GM23338 (cell line): ENCODE measurements around the gene GFAP.

Experiments
- EZH2 ChIP-seq: fragments of 200-600 bp; sonication (generic); IDR thresholded peaks from one replicate; pipeline ENCODE4 v1.8.0; 2017; ENCODE audit warnings: antibody characterized with exemption, mild to moderate bottlenecking, low read depth; ENCODE audit not compliant: unreplicated experiment
- EZH2phosphoT487 ChIP-seq: fragments of 200-600 bp; sonication (generic); IDR thresholded peaks from one replicate; pipeline ENCODE4 v1.8.1; 2018; ENCODE audit warnings: antibody characterized with exemption; ENCODE audit not compliant: unreplicated experiment
- JUNB ChIP-seq: IDR thresholded peaks from one replicate; pipeline ENCODE4 v1.6.1; 2016; ENCODE audit warnings: antibody characterized with exemption; ENCODE audit not compliant: unreplicated experiment
- POLR2AphosphoS5 ChIP-seq: IDR thresholded peaks from 2 replicates; pipeline ENCODE4 v1.6.1; 2016; ENCODE audit warnings: antibody characterized with exemption, low read depth
- STAT1 ChIP-seq: IDR thresholded peaks from one replicate; pipeline ENCODE4 v1.6.1; 2016; ENCODE audit warnings: antibody characterized with exemption; ENCODE audit not compliant: unreplicated experiment
- TF ChIP-seq, protein P1 (sequence below), 2 experiments: fragments of 200-600 bp in 1 of 2; sonication (generic) in 1 of 2; conservative IDR thresholded peaks; 2 replicates each; pipeline versions ENCODE4 v1.5.1 to v1.6.1; 2016 to 2017; ENCODE audit warnings: antibody characterized with exemption in 2 of 2, low read depth in 2 of 2, mild to moderate bottlenecking in 2 of 2, moderate library complexity in 1 of 2
- TF ChIP-seq, protein P2 (sequence below): IDR thresholded peaks from one replicate; pipeline ENCODE4 v1.6.1; 2018; ENCODE audit warnings: antibody characterized with exemption; ENCODE audit not compliant: unreplicated experiment
- TF ChIP-seq, protein P3 (sequence below): IDR thresholded peaks from 2 replicates; pipeline ENCODE4 v1.6.1; 2016; ENCODE audit warnings: antibody characterized with exemption

DNA sequence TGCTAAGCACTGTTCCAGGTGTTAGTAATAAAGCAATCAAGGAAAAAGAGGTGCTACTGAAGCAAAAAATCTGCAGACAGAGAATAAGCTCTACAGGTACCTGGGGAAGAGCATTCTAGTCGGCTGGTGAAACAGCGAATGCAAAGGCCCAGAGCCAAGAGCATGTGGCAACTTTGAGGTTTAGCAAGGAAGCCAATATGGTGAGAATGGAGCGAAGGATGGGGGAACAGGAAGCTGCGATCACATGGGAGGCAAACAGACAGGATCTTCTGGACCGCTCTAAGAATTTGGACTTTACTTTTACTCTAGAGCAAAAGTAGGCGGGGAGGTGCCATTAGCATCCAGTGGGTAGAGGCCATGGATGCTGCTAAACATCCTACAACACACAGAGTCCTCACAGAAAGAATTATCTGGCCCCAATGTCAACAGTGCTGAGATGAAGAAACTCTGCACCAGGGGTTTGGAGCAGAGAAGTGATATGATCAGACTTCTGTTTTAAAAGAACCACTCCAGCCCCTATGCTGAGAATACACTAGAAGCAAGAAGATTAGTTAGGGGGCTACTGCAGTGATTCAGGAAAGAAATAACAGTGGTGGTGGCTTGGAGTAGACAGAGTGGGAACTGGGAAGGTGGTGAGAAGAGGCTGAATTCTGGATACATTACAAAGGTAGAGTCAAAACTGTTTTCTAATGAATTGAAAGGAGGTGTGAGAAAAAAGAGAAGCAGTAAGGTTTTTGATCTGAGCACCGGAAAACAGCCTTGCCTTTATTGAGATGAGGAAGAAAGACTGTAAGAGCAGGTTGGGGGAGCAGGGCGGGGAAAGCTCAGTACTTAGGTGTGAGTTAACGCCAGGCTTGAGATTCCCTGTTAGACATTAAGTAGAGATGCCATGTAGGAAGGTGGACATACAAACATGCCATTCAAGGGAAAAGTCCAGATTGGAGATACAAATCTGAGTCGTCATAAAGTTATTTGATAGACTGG lies 27.0 kb downstream of the GFAP start:
- TF ChIP-seq, protein P1, sequence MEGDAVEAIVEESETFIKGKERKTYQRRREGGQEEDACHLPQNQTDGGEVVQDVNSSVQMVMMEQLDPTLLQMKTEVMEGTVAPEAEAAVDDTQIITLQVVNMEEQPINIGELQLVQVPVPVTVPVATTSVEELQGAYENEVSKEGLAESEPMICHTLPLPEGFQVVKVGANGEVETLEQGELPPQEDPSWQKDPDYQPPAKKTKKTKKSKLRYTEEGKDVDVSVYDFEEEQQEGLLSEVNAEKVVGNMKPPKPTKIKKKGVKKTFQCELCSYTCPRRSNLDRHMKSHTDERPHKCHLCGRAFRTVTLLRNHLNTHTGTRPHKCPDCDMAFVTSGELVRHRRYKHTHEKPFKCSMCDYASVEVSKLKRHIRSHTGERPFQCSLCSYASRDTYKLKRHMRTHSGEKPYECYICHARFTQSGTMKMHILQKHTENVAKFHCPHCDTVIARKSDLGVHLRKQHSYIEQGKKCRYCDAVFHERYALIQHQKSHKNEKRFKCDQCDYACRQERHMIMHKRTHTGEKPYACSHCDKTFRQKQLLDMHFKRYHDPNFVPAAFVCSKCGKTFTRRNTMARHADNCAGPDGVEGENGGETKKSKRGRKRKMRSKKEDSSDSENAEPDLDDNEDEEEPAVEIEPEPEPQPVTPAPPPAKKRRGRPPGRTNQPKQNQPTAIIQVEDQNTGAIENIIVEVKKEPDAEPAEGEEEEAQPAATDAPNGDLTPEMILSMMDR (conservative IDR thresholded peaks at IDR 0.05; ENCODE audit: low read depth in 2 of 2): no peak
- TF ChIP-seq EZH2phosphoT487 (no peak), EZH2 (no peak), STAT1 (no peak), POLR2AphosphoS5 (no peak), JUNB (no peak)
- TF ChIP-seq, protein P2, sequence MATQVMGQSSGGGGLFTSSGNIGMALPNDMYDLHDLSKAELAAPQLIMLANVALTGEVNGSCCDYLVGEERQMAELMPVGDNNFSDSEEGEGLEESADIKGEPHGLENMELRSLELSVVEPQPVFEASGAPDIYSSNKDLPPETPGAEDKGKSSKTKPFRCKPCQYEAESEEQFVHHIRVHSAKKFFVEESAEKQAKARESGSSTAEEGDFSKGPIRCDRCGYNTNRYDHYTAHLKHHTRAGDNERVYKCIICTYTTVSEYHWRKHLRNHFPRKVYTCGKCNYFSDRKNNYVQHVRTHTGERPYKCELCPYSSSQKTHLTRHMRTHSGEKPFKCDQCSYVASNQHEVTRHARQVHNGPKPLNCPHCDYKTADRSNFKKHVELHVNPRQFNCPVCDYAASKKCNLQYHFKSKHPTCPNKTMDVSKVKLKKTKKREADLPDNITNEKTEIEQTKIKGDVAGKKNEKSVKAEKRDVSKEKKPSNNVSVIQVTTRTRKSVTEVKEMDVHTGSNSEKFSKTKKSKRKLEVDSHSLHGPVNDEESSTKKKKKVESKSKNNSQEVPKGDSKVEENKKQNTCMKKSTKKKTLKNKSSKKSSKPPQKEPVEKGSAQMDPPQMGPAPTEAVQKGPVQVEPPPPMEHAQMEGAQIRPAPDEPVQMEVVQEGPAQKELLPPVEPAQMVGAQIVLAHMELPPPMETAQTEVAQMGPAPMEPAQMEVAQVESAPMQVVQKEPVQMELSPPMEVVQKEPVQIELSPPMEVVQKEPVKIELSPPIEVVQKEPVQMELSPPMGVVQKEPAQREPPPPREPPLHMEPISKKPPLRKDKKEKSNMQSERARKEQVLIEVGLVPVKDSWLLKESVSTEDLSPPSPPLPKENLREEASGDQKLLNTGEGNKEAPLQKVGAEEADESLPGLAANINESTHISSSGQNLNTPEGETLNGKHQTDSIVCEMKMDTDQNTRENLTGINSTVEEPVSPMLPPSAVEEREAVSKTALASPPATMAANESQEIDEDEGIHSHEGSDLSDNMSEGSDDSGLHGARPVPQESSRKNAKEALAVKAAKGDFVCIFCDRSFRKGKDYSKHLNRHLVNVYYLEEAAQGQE: no peak
- TF ChIP-seq, protein P3, sequence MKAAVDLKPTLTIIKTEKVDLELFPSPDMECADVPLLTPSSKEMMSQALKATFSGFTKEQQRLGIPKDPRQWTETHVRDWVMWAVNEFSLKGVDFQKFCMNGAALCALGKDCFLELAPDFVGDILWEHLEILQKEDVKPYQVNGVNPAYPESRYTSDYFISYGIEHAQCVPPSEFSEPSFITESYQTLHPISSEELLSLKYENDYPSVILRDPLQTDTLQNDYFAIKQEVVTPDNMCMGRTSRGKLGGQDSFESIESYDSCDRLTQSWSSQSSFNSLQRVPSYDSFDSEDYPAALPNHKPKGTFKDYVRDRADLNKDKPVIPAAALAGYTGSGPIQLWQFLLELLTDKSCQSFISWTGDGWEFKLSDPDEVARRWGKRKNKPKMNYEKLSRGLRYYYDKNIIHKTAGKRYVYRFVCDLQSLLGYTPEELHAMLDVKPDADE: no peak
